Mucosa of gallbladder (tissue), 1 donor: ENCODE measurements around the gene EFCAB5. TPM values are rescaled to one million over a fixed set of nuclear protein-coding genes. Genes with fewer than 3 reads are reported as not detected.
"Not testable (repeated sequence)": the region's sequence is repeated elsewhere in the genome, so short reads cannot be mapped to it uniquely, and the experiment has no call there.

Experiments
- DNase-seq: peaks from one replicate; pipeline ENCODE4 v3.0.0-alpha.2; 2020; ENCODE audit warnings: low spot score
- total RNA-seq: library from RNA; stranded (reverse); gene quantifications from one replicate; pipeline ENCODE4 v1.2.1, GENCODE V29; 2021
- donor health status: DM: no; HTN: no; CAD: no.

EFCAB5 gene
- total RNA-seq, 1 donor from 2014 or later: not detected

- not testable (repeated sequence) for DNase-seq
Observed at GRCh38 chr17:29935909-29936308, 5.5 kb upstream of the EFCAB5 start.

- DNase-seq: no peak
Observed at GRCh38 chr17:29936724-29937123, 4.7 kb upstream of the EFCAB5 start.

GRCh38 chr17:29945281-29945680, 3.8 kb downstream of the EFCAB5 start:
- DNase-seq: no peak

GRCh38 chr17:29948448-29949215, 7.2 kb downstream of the EFCAB5 start:
- DNase-seq: no peak

- no peak for DNase-seq
Observed at GRCh38 chr17:29949696-29950095, 8.3 kb downstream of the EFCAB5 start.

GRCh38 chr17:29954405-29954804, 13.0 kb downstream of the EFCAB5 start:
- DNase-seq: no peak

- DNase-seq: no peak
Observed at GRCh38 chr17:29956225-29956624, 14.8 kb downstream of the EFCAB5 start.

GRCh38 chr17:29957488-29957887, 16.1 kb downstream of the EFCAB5 start:
- DNase-seq: not testable (repeated sequence)

GRCh38 chr17:29958947-29959657, 17.7 kb downstream of the EFCAB5 start:
- DNase-seq: no peak

GRCh38 chr17:29959658-29960337, 18.4 kb downstream of the EFCAB5 start:
- DNase-seq: no peak

- DNase-seq: no peak
Observed at GRCh38 chr17:29962656-29963055, 21.2 kb downstream of the EFCAB5 start.

- no peak for DNase-seq
Observed at GRCh38 chr17:29968271-29968670, 26.8 kb downstream of the EFCAB5 start.

GRCh38 chr17:29972277-29972676, 30.8 kb downstream of the EFCAB5 start:
- no peak for DNase-seq

- DNase-seq: no peak
Observed at GRCh38 chr17:29973005-29973404, 31.6 kb downstream of the EFCAB5 start.

GRCh38 chr17:29977836-29978235, 36.4 kb downstream of the EFCAB5 start:
- DNase-seq: no peak

GRCh38 chr17:29980261-29980660, 38.8 kb downstream of the EFCAB5 start:
- DNase-seq: no peak

- DNase-seq: no peak
Observed at GRCh38 chr17:29982991-29983653, 41.7 kb downstream of the EFCAB5 start.

GRCh38 chr17:29996458-29996857, 55.0 kb downstream of the EFCAB5 start:
- no peak for DNase-seq

- no peak for DNase-seq
Observed at GRCh38 chr17:30000001-30000754, 58.7 kb downstream of the EFCAB5 start.

- DNase-seq: no peak
Observed at GRCh38 chr17:30000755-30001257, 59.4 kb downstream of the EFCAB5 start.

- DNase-seq: no peak
Observed at GRCh38 chr17:30002088-30002487, 60.7 kb downstream of the EFCAB5 start.
